Stomach smooth muscle (tissue), 2 donors: ENCODE results near the gene ETNK2.

Experiments used
- H3K27ac ChIP-seq: one replicate; pipeline ENCODE4 v1.7.0; 2013; ENCODE audit warnings: mild to moderate bottlenecking, low read length, inconsistent platforms
- H3K27me3 ChIP-seq, 2 donors: one replicate each; pipeline ENCODE4 v1.7.0; 2013; ENCODE audit warnings: low read length in 2 of 2; ENCODE audit not compliant: insufficient read depth in 2 of 2, control insufficient read depth in 1 of 2
- H3K36me3 ChIP-seq, 2 donors: one replicate each; pipeline ENCODE4 v1.7.0; 2013; ENCODE audit warnings: low read length in 2 of 2; ENCODE audit not compliant: control insufficient read depth in 2 of 2, insufficient read depth in 2 of 2
- H3K4me1 ChIP-seq: one replicate; pipeline ENCODE4 v1.7.0; 2013; ENCODE audit warnings: low read length; ENCODE audit not compliant: control insufficient read depth, insufficient read depth
- H3K4me3 ChIP-seq, 2 donors: one replicate each; pipeline ENCODE4 v1.7.0; 2013; ENCODE audit warnings: low read length in 2 of 2
- H3K9ac ChIP-seq, 2 donors: one replicate each; pipeline ENCODE4 v1.7.0; 2013; ENCODE audit warnings: low read length in 2 of 2, mild to moderate bottlenecking in 1 of 2
- H3K9me3 ChIP-seq, 2 donors: one replicate each; pipeline ENCODE4 v1.7.0; 2013; ENCODE audit warnings: low read length in 2 of 2; ENCODE audit not compliant: control insufficient read depth in 2 of 2
- donor health status: healthy.
- donor health status: Pancreatic carcinoma.

ETNK2 gene

DNA sequence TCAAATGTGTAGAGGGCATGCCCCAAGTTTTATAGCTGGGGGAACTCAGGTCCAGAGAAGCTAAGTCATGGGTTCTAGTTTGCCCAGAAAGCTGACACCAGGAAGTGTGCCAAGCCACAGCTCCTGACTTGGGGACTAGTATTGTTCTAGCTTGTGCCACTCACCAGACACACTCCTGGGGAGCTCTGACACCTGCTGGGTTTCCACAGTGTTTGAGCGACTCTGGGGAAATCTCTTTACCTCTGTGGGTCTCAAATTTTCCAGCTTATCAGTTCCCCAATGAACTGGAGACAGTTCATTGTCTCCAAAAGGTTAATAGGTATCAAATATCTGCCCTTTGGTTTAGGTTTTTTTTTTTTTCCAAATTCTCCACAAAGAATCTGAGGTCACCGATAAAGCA is 40.2 kb upstream of the ETNK2 start:
- Histone ChIP-seq H3K27ac (no peak overlapping the region), H3K4me3 (no peak overlapping the region), H3K27me3 (peaks cover 28 to 44% of the 10 kb centered on the region in 2 donors)

DNA sequence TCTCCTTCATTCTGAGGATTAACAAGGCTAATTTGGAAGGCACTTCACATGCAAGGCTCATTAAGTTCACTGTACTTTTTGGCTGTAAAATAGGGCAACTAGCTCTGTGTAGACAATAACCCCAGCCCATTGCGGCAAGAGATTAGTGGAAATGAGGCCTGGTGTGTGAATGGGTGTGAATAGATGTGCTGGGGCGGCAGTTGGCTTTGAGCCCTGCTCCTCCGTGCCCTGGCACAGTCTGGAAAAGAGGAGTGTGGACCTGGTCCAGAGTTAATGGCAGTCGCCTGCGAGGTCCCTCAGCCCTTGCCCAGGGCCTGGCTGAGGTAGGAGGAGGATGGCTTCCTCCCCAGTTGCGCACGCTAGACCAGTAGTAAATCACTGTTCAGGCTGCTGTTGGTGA is 39.6 kb upstream of the ETNK2 start:
- Histone ChIP-seq H3K4me3 (no peak overlapping the region), H3K27ac (no peak overlapping the region), H3K4me1 (no peaks in the 10 kb centered on the region), H3K9me3 (no peaks in the 10 kb centered on the region), H3K36me3 (no peaks in the 10 kb centered on the region), H3K27me3 (peaks cover 32 to 46% of the 10 kb centered on the region in 2 donors), H3K9ac (no peak overlapping the region)

More for the DNA sequence above, 40.2 kb upstream of the ETNK2 start:
- H3K4me1 ChIP-seq: no peaks in the 10 kb centered on the region
- no peaks in the 10 kb centered on the region for H3K9me3 ChIP-seq
- no peaks in the 10 kb centered on the region for H3K36me3 ChIP-seq
- no peak overlapping the region for H3K9ac ChIP-seq

- no peaks in the 10 kb centered on the region for H3K9me3 ChIP-seq
- no peak overlapping the region for H3K9ac ChIP-seq
- H3K36me3 ChIP-seq: no peaks in the 10 kb centered on the region
- no peak overlapping the region for H3K4me3 ChIP-seq
- H3K27me3 ChIP-seq: peaks cover 30 to 41% of the 10 kb centered on the region in 2 donors
- H3K4me1 ChIP-seq: no peaks in the 10 kb centered on the region
- H3K27ac ChIP-seq: no peak overlapping the region
These were observed 38.7 kb upstream of the ETNK2 start for GRCh38 chr1:204190212-204191211.

GRCh38 chr1:204188959-204189639 is 37.3 kb upstream of the ETNK2 start:
- H3K9me3 ChIP-seq: no peaks in the 10 kb centered on the region
- H3K4me3 ChIP-seq: no peak overlapping the region
- no peaks in the 10 kb centered on the region for H3K4me1 ChIP-seq
- no peak overlapping the region for H3K27ac ChIP-seq
- peaks cover 30 to 37% of the 10 kb centered on the region in 2 donors for H3K27me3 ChIP-seq
- no peaks in the 10 kb centered on the region for H3K36me3 ChIP-seq
- no peak overlapping the region for H3K9ac ChIP-seq

DNA sequence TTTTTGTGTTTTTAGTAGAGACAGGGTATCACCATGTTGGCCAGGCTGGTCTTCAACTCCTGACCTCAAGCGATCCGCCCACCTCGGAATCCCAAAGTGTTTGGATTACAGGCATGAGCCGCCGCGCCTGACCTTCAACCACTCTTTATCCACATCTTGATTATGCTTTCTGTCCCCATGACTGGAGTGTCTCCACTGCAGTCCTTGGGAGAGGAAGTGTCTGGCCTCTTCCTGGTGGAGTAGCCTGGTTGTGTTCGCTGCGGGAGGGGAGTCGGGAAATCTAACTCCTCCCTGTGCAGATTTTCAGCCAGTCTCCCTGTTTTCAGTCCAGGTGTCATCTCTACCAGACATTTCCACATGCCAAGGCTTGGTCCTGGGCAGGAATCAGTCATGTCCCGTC is 34.8 kb upstream of the ETNK2 start:
- H3K9me3 ChIP-seq: no peaks in the 10 kb centered on the region
- H3K4me1 ChIP-seq: no peaks in the 10 kb centered on the region
- no peak overlapping the region for H3K27ac ChIP-seq
- no peak overlapping the region for H3K9ac ChIP-seq
- H3K36me3 ChIP-seq: no peaks in the 10 kb centered on the region
- H3K4me3 ChIP-seq: no peak overlapping the region
- H3K27me3 ChIP-seq: peaks cover 22 to 29% of the 10 kb centered on the region in 2 donors

DNA sequence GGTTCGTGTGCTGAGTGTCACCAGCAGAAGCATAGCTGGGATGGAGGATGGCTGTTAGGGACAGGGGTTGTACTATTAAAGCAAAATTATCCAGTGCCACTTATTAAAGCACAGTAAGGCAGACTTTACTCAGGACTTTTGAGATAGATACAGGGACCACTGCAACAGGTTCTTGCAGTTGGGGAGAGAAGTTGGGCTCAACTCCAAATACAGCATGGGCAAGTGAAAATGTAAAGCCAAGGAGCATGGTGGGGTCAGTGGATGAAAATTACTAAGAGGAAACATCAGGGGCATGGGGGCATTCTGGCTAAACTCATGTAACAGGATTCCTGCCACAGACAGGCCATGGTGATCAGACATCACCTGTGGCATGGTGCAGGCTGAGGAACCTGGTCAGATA is 29.3 kb upstream of the ETNK2 start:
- no peak overlapping the region for H3K4me3 ChIP-seq
- no peak overlapping the region for H3K9ac ChIP-seq
- no peak overlapping the region for H3K27ac ChIP-seq
- H3K27me3 ChIP-seq: peaks cover 3 to 13% of the 10 kb centered on the region in 2 donors
- H3K36me3 ChIP-seq: no peaks in the 10 kb centered on the region
- no peaks in the 10 kb centered on the region for H3K4me1 ChIP-seq
- no peaks in the 10 kb centered on the region for H3K9me3 ChIP-seq

GRCh38 chr1:204180133-204180532 is 28.3 kb upstream of the ETNK2 start:
- Histone ChIP-seq H3K4me1 (no peaks in the 10 kb centered on the region), H3K9me3 (no peaks in the 10 kb centered on the region)

DNA sequence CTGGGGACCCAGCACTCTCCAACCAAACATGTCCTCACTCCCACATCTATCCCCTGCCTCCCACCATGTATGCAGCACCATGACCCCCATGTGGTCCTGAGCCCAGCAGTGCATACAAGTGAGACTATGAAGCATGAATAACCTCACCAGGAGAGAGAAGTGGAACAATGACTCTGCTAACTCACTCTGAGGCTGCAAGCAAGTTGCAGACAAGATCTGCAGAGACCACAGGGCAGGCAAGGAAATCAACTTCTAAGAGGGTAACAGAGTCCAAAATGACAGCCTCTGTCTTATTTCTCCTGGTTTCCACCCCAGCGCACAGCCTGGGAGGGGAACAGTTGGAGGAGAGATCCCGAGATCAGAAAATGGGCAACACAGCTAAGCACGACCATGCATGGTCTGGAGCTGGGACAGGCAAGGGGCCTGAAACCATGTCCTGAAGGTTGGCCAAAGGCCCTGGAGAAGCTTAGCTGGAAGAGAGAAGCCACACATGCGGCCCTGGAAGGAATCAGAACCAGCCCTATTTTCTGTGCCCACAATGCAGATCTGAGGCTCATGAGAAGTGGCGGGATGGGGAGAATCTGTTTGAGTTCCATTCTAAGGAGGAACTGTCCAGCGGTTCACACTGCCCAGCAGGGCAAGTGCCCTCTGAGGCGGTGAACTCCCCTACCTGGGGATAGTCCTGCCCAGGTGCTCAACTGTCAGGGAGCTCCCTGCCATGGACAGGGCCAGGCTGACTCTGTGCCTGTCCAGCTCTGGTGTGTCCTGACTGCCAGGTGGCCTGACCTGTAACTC is 26.8 kb upstream of the ETNK2 start:
- Histone ChIP-seq H3K27me3 (peaks cover 0 to 16% of the 10 kb centered on the region in 2 donors), H3K27ac (no peak overlapping the region), H3K4me3 (no peak overlapping the region), H3K4me1 (no peaks in the 10 kb centered on the region), H3K36me3 (no peaks in the 10 kb centered on the region), H3K9ac (no peak overlapping the region), H3K9me3 (no peaks in the 10 kb centered on the region)

More at GRCh38 chr1:204180133-204180532, 28.3 kb upstream of the ETNK2 start:
- Histone ChIP-seq H3K36me3 (no peaks in the 10 kb centered on the region), H3K4me3 (no peak overlapping the region), H3K9ac (no peak overlapping the region), H3K27me3 (peaks cover 0 to 14% of the 10 kb centered on the region in 2 donors), H3K27ac (no peak overlapping the region)

- Histone ChIP-seq H3K4me3 (no peak overlapping the region), H3K36me3 (no peaks in the 10 kb centered on the region), H3K9ac (no peak overlapping the region), H3K9me3 (no peaks in the 10 kb centered on the region), H3K27ac (no peak overlapping the region), H3K4me1 (no peaks in the 10 kb centered on the region), H3K27me3 (peaks cover 0 to 16% of the 10 kb centered on the region in 2 donors)
These were observed 25.3 kb upstream of the ETNK2 start for GRCh38 chr1:204177133-204177532.

- Histone ChIP-seq H3K27me3 (peaks cover 4 to 16% of the 10 kb centered on the region in 2 donors), H3K36me3 (no peaks in the 10 kb centered on the region), H3K4me3 (no peak overlapping the region), H3K4me1 (no peaks in the 10 kb centered on the region), H3K27ac (no peak overlapping the region), H3K9me3 (no peaks in the 10 kb centered on the region), H3K9ac (no peak overlapping the region)
These were observed 24.2 kb upstream of the ETNK2 start for GRCh38 chr1:204176049-204176448.
